Upper lobe of left lung (tissue), 4 donors: ENCODE results near the gene SLC7A6.

Experiments
- POLR2A ChIP-seq, 4 donors: fragments of 450-650 bp; IDR thresholded peaks; one replicate each; pipeline ENCODE4 v1.5.1; 2016 to 2017; ENCODE audit warnings: antibody characterized with exemption in 4 of 4, mild to moderate bottlenecking in 2 of 4
- POLR2AphosphoS5 ChIP-seq, 2 donors: sonication (generic); formaldehyde crosslinking; IDR thresholded peaks; one replicate each; pipeline ENCODE4 v1.5.1; 2017; ENCODE audit warnings: antibody characterized with exemption in 2 of 2
- TF ChIP-seq, protein P1 (sequence below), 6 experiments: fragments of 450-650 bp in 4 of 6; fragments of 200-600 bp in 2 of 6; sonication (generic) in 2 of 6; IDR thresholded peaks; one replicate each; pipeline ENCODE4 v1.5.1; 2016 to 2019; ENCODE audit warnings: antibody characterized with exemption in 6 of 6

DNA sequence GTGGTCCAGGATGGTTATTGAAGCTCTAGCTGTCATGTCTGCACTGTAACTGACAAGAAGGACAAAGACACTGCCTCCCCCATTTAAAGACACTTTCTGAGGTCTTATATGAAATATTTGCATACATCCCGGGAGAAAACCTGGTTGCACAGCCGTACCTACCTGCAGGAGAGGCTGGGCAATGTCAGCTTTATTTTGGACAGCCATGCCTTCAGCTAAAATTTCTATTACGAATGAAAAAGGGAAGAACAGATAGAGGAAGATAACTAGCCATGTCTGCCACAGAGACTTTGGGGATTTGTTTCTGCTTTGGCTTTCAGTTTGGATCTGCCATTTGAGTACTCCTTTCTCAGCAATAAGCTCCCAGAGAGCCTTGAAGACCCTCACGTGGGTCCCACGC, 19.0 kb downstream of the SLC7A6 start:
- TF ChIP-seq POLR2A (IDR thresholded peaks at IDR 0.05) = no peak
- no peak for TF ChIP-seq POLR2AphosphoS5 (IDR thresholded peaks at IDR 0.05)
- TF ChIP-seq, protein P1, sequence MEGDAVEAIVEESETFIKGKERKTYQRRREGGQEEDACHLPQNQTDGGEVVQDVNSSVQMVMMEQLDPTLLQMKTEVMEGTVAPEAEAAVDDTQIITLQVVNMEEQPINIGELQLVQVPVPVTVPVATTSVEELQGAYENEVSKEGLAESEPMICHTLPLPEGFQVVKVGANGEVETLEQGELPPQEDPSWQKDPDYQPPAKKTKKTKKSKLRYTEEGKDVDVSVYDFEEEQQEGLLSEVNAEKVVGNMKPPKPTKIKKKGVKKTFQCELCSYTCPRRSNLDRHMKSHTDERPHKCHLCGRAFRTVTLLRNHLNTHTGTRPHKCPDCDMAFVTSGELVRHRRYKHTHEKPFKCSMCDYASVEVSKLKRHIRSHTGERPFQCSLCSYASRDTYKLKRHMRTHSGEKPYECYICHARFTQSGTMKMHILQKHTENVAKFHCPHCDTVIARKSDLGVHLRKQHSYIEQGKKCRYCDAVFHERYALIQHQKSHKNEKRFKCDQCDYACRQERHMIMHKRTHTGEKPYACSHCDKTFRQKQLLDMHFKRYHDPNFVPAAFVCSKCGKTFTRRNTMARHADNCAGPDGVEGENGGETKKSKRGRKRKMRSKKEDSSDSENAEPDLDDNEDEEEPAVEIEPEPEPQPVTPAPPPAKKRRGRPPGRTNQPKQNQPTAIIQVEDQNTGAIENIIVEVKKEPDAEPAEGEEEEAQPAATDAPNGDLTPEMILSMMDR (IDR thresholded peaks at IDR 0.05) = no peak
